ENCODE measurements around the gene PITX1. TPM values are rescaled to one million over a fixed set of nuclear protein-coding genes. Genes with fewer than 3 reads are reported as not detected.
"Not testable (repeated sequence)": the region's sequence is repeated elsewhere in the genome, so short reads cannot be mapped to it uniquely, and the experiment has no call there.

PITX1 gene
- total RNA-seq, 1 donor from 2014 or later, result 1.1 TPM

DNA sequence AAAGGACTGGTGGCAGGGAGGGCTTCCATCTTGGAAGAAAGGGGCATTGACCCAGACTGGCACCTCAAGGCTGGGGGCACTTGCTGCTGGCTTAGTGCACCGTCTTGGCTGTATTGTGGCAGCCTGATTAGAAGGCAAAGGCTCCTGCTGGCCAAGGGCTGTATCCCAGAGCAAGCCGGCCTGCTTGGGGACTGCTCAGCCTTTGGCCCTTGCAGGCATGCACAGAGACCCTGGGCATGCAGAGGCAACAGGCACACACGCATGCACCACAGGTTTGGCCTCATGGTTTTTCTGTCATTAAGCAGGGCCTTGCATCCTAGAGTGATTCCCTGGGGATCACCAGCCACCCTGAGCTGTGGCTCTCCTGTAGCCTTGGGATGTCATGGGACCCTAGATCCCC, 29.0 kb downstream of the PITX1 start:
- intact Hi-C loops (cut with micrococcal nuclease), result no loop called here
- DNase-seq (ENCODE audit: low spot score), result no peak

DNA sequence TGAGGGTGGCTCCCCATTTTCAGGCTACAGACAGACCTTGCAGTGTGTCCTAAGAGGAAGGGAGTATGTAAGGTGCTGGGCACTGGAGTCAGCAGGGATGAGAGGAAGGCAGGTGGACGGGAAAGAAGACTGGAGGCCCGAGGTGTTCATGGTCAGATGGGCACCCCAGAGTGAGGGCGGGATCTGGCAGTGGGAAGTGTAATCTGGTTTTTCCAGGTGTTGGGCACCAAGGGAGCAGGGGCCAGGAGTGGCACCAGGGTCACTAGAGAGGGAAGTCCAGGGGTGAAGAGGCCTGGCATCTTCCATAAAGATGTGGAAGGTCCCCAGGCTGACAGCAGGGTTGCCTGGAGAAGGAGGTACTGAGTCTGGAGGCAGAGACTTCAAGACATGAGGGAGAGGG, 29.7 kb downstream of the PITX1 start:
- Mint-ChIP-seq H3K4me1 (ENCODE audit: low read depth) (no peaks in the 10 kb centered on the region), H3K27ac (no peak overlapping the region), H3K9me3 (no peaks in the 10 kb centered on the region), H3K4me3 (no peak overlapping the region), H3K27me3 (ENCODE audit: insufficient read depth) (peaks cover 10% of the 10 kb centered on the region), H3K36me3 (ENCODE audit: low read depth) (peaks cover 2% of the 10 kb centered on the region)
- intact Hi-C loops (cut with micrococcal nuclease), result no loop called here
- DNase-seq (ENCODE audit: low spot score), result no peak

More for the DNA sequence above, 29.0 kb downstream of the PITX1 start:
- Mint-ChIP-seq H3K36me3 (ENCODE audit: low read depth) (peaks cover 2% of the 10 kb centered on the region), H3K9me3 (no peaks in the 10 kb centered on the region), H3K27me3 (ENCODE audit: insufficient read depth) (peaks cover 10% of the 10 kb centered on the region), H3K27ac (no peak overlapping the region), H3K4me1 (ENCODE audit: low read depth) (no peaks in the 10 kb centered on the region), H3K4me3 (no peak overlapping the region)

DNA sequence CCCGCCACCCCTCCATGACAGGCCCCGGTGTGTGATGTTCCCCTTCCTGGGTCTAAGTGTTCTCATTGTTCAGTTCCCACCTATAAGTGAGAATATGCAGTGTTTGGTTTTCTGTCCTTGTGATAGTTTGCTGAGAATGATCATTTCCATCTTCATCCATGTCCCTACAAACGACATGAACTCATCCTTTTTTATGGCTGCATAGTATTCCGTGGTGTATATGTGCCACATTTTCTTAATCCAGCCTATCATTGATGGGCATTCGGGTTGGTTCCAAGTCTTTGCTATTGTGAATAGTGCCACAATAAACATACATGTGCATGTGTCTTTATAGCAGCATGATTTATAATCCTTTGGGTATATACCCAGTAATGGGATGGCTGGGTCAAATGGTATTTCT, 36.0 kb downstream of the PITX1 start:
- H3K4me3 Mint-ChIP-seq; intact Hi-C loops (cut with micrococcal nuclease); DNase-seq (ENCODE audit: low spot score); H3K36me3 Mint-ChIP-seq (ENCODE audit: low read depth); H3K9me3 Mint-ChIP-seq; H3K4me1 Mint-ChIP-seq (ENCODE audit: low read depth); H3K27ac Mint-ChIP-seq: not testable (repeated sequence)
- H3K27me3 Mint-ChIP-seq (ENCODE audit: insufficient read depth), result peaks cover 10% of the 10 kb centered on the region

DNA sequence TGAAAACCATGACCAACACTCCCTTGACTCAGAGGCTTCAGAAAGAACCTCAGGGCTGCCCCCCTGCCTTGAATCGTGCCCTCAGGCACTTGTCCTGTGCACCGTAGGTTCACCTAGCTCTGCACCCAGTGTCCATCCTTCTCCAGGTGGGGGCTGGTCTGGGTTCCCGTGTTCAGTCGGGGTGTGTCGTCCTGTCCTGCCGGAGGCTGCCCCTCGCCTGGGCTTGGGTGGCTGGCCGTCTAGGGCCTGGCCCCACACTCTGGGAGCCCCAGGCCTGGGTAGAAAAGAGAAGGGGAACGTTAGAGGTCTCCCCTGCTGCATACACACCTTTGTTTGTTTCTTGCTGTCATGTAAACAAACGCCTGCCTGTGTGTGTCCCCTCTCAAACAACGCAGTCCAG, 37.0 kb downstream of the PITX1 start:
- Mint-ChIP-seq H3K4me1 (ENCODE audit: low read depth) (no peaks in the 10 kb centered on the region), H3K4me3 (no peak overlapping the region), H3K9me3 (no peaks in the 10 kb centered on the region), H3K27me3 (ENCODE audit: insufficient read depth) (peaks cover 9% of the 10 kb centered on the region), H3K36me3 (ENCODE audit: low read depth) (no peaks in the 10 kb centered on the region), H3K27ac (no peak overlapping the region)
- no peak for DNase-seq (ENCODE audit: low spot score)
- intact Hi-C loops (cut with micrococcal nuclease), result no loop called here

DNA sequence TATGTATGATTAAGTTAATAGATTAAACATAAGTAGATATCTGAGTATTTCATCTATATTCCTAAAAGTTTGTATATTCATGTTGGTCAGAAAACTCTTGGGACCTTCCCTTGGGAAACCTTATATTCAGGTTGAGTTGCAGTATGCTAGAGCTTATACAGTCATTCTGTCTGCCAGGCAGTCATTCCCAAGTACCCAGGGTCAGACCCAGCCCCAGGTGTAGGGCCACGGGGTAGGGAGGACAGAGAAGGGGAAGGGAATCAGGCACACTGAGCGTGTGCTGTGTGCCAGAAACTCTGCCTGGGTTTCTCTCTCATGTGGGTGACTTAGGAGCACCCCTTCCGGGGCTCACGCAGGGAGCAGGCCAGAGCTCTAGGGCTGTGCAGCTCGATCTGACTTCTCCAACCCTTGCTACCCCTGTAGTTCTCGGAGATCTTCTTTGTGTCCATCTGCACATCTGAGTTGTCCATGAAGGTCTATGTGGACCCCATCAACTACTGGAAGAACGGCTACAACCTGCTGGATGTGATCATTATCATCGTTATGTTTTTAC, 38.1 kb downstream of the PITX1 start:
- no peak for DNase-seq (ENCODE audit: low spot score)
- Mint-ChIP-seq H3K27ac (no peak overlapping the region), H3K4me3 (no peak overlapping the region), H3K36me3 (ENCODE audit: low read depth) (no peaks in the 10 kb centered on the region), H3K9me3 (no peaks in the 10 kb centered on the region), H3K27me3 (ENCODE audit: insufficient read depth) (peaks cover 7% of the 10 kb centered on the region), H3K4me1 (ENCODE audit: low read depth) (no peaks in the 10 kb centered on the region)
- intact Hi-C loops (cut with micrococcal nuclease), result no loop called here

DNA sequence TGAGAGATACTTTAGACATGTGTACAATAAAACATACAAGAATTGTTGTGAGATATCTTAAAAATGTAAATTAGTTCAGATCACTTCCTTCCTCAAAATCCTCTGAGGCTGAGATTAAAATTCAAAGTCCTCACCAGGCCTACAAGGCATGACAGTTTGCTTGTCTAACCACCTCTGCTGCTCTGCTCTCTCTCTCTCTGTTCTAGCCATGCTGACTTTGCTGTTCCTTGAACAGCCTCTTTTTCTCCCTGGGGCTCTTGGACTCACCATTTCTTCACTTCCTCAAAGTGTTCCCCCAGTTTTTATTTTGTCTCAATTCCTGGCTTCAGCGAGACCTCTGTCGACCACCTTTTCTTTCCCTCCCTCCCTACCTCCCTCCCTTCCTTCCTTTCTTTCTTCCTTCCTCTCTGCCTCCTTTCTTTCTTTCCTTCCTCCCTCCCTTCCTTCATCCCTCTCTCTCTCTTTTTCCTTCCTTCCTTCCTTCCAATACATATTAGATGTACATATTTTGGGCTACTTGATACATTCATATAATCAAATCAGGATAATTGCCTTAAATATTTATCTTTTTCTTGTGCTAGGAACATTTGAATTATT, 39.4 kb downstream of the PITX1 start:
- intact Hi-C loops (cut with micrococcal nuclease), result no loop called here
- H3K36me3 Mint-ChIP-seq (ENCODE audit: low read depth), result no peaks in the 10 kb centered on the region

DNA sequence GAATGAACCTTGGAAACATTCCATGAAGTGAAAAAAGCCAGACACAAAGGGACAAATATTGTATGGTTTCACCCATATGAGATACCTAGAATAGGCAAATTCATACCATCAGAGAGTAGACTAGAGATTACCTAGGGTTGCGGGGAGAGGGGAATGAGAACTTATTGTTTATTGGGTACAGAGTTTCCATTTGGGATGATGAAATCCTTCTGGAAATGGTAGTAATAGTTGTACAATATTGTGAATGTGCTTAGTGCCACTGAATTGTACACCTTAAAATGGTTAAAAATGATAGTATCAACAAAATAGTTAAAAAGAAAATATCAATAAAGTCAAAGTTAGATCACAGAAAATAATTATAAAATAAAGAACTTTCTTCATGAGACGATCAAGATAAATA, 40.9 kb downstream of the PITX1 start:
- Mint-ChIP-seq H3K27me3 (ENCODE audit: insufficient read depth) (peaks cover 9% of the 10 kb centered on the region), H3K4me3 (no peak overlapping the region), H3K9me3 (no peaks in the 10 kb centered on the region), H3K27ac (no peak overlapping the region), H3K36me3 (ENCODE audit: low read depth) (no peaks in the 10 kb centered on the region), H3K4me1 (ENCODE audit: low read depth) (no peaks in the 10 kb centered on the region)
- intact Hi-C loops (cut with micrococcal nuclease), result no loop called here
- no peak for DNase-seq (ENCODE audit: low spot score)

More for the DNA sequence above, 39.4 kb downstream of the PITX1 start:
- Mint-ChIP-seq H3K9me3 (no peaks in the 10 kb centered on the region), H3K4me1 (ENCODE audit: low read depth) (no peaks in the 10 kb centered on the region), H3K27ac (no peak overlapping the region), H3K27me3 (ENCODE audit: insufficient read depth) (peaks cover 11% of the 10 kb centered on the region), H3K4me3 (no peak overlapping the region)
- DNase-seq (ENCODE audit: low spot score), result no peak

DNA sequence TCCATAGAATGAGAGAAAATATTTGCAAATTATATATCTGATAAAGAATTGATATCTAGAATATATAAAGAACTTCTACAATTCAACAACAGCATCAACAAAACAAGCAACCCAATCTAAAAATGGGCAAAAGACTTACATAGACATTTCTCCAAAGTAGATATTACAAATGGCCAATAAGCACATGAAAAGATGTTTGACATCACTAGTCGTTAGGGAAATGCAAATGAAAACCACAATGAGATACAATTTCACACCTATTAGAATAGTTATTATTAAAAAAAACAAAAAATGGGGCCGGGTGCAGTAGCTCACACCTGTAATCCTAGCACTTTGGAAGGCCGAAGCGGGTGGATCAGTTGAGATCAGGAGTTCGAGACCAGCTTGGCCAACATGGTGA, 41.9 kb downstream of the PITX1 start:
- H3K27ac Mint-ChIP-seq, result no peak overlapping the region
- intact Hi-C loops (cut with micrococcal nuclease), result no loop called here
- no peaks in the 10 kb centered on the region for H3K9me3 Mint-ChIP-seq
- DNase-seq (ENCODE audit: low spot score), result no peak
- no peak overlapping the region for H3K4me3 Mint-ChIP-seq
- no peaks in the 10 kb centered on the region for H3K4me1 Mint-ChIP-seq (ENCODE audit: low read depth)
- peaks cover 9% of the 10 kb centered on the region for H3K27me3 Mint-ChIP-seq (ENCODE audit: insufficient read depth)
- H3K36me3 Mint-ChIP-seq (ENCODE audit: low read depth), result no peaks in the 10 kb centered on the region

DNA sequence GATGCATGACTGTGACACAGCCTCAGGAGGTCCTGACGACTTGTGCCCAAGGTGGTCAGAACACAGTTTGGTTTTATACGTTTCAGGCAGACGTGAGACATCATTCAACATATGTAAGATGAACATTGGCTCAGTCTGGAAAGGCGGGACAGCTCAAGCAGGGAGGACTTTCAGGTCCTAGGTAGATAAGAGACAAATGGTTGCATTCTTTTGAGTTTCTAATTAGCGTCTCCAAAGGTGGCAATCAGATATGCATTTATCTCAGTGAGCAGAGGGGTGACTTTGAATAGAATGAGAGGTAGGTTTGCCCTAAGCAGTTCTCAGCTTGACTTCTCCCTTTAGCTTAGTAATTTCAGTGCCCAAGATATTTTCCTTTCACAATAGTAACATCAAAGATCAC, 43.8 kb downstream of the PITX1 start:
- intact Hi-C loops (cut with micrococcal nuclease); DNase-seq (ENCODE audit: low spot score); H3K4me3 Mint-ChIP-seq; H3K9me3 Mint-ChIP-seq; H3K4me1 Mint-ChIP-seq (ENCODE audit: low read depth); H3K27me3 Mint-ChIP-seq (ENCODE audit: insufficient read depth); H3K27ac Mint-ChIP-seq; H3K36me3 Mint-ChIP-seq (ENCODE audit: low read depth): not testable (repeated sequence)

DNA sequence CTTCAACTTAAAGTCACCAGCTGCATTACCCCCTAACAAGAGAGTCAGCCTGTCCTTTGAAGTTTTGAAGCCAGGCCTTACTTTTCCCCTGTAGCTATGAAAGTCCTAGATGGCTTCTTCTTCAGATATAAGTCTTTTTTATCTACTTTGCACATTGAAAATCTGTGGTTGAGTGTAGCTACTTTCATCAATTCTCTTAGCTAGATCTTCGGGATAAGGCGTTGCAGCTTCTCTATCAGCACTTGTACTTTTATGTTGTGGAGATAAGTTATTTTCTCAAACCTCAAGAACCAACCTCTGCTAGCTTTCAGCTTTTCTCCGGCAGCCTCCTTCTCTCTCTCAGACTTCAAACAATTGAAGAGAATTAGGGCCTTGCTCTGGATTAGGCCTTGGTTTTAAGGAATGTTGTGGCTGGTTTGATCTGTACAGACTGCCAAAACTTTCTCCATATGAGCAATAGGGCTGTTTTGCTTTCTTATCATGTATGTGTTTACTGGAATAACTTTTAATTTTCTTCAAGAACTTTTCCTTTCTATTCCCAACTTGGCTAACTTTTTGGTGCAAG, 44.7 kb downstream of the PITX1 start:
- Mint-ChIP-seq H3K9me3 (peaks cover under 1% of the 10 kb centered on the region), H3K4me3 (no peak overlapping the region), H3K27me3 (ENCODE audit: insufficient read depth) (peaks cover 9% of the 10 kb centered on the region), H3K36me3 (ENCODE audit: low read depth) (no peaks in the 10 kb centered on the region), H3K27ac (no peak overlapping the region), H3K4me1 (ENCODE audit: low read depth) (no peaks in the 10 kb centered on the region)
- no peak for DNase-seq (ENCODE audit: low spot score)
- intact Hi-C loops (cut with micrococcal nuclease), result no loop called here

DNA sequence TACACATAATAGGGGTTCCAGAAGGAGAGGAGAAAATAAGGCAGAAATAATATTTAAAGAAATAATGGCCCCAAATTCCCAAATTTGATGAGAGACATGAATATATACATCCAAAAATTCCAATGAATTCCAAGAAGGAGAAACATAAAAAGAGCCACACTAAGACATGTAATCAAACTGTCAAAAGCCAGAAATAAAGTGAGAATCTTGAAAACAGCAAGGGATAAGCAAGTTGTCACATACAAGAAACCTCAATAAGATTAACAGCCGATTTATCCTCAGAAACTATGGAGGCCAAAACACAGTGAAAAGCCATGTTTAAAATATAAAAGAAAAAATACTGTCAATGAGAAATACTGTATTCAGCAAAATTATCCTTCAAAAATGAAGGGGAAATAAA, 51.8 kb downstream of the PITX1 start:
- Mint-ChIP-seq H3K27ac (no peak overlapping the region), H3K36me3 (ENCODE audit: low read depth) (no peaks in the 10 kb centered on the region), H3K9me3 (peaks cover 47% of the 10 kb centered on the region), H3K27me3 (ENCODE audit: insufficient read depth) (peaks cover 3% of the 10 kb centered on the region), H3K4me3 (no peak overlapping the region), H3K4me1 (ENCODE audit: low read depth) (no peaks in the 10 kb centered on the region)
- intact Hi-C loops (cut with micrococcal nuclease), result no loop called here
- DNase-seq (ENCODE audit: low spot score), result no peak

DNA sequence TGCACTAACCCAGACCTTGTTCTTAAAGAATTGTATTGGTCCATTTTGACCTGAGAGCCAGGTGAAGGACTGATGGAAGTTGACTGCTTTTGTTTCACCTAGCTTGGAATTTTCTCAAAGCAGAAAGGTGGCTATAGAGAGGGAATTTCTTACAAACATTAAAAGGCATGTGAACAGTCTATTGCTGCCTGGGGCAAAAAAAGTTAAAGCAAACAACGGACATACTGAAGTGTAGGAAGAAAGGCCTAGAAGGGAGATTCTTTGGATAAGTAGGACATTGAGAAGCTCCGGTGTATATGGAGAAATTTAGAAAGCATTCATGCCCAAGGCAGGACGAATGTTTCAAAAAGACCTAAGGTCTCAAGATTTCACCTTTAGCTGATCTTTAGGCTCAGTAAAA, 54.6 kb downstream of the PITX1 start:
- H3K9me3 Mint-ChIP-seq, result peaks cover 50% of the 10 kb centered on the region
- H3K4me1 Mint-ChIP-seq (ENCODE audit: low read depth), result no peaks in the 10 kb centered on the region
- peaks cover 3% of the 10 kb centered on the region for H3K27me3 Mint-ChIP-seq (ENCODE audit: insufficient read depth)
- intact Hi-C loops (cut with micrococcal nuclease), result no loop called here
- DNase-seq (ENCODE audit: low spot score), result no peak
- no peak overlapping the region for H3K27ac Mint-ChIP-seq
- no peak overlapping the region for H3K4me3 Mint-ChIP-seq
- H3K36me3 Mint-ChIP-seq (ENCODE audit: low read depth), result peaks cover 5% of the 10 kb centered on the region
